Neuronal stem cell (in vitro differentiated cells): ENCODE measurements around the gene TSHZ1.
"Not testable (repeated sequence)": the region's sequence is repeated elsewhere in the genome, so short reads cannot be mapped to it uniquely, and the experiment has no call there.

Source experiments
- DNase-seq: peaks from one replicate; pipeline ENCODE4 v3.0.0-alpha.2; 2013; ENCODE audit warnings: low spot score
- H2AFZ ChIP-seq: one replicate; pipeline ENCODE4 v1.6.1; 2013; ENCODE audit warnings: mild to moderate bottlenecking, low read length, inconsistent platforms
- H2AK5ac ChIP-seq: 2 replicates; pipeline ENCODE4 v1.6.1; 2013; ENCODE audit warnings: low read depth, mild to moderate bottlenecking, inconsistent platforms, low read length, moderate library complexity, mixed read lengths
- H2BK120ac ChIP-seq: 2 replicates; pipeline ENCODE4 v1.6.1; 2013; ENCODE audit warnings: low read depth, mild to moderate bottlenecking, inconsistent platforms, low read length, moderate library complexity, mixed read lengths
- H2BK12ac ChIP-seq: one replicate; pipeline ENCODE4 v1.6.1; 2013; ENCODE audit warnings: low read length, inconsistent platforms
- H2BK15ac ChIP-seq: 2 replicates; pipeline ENCODE4 v1.6.1; 2013; ENCODE audit warnings: mild to moderate bottlenecking, low read length, inconsistent platforms, mixed read lengths
- H2BK5ac ChIP-seq: one replicate; pipeline ENCODE4 v1.6.1; 2013; ENCODE audit warnings: inconsistent platforms, mild to moderate bottlenecking, low read length, moderate library complexity
- H3K14ac ChIP-seq: one replicate; pipeline ENCODE4 v1.6.1; 2013; ENCODE audit warnings: low read length, inconsistent platforms
- H3K18ac ChIP-seq: 2 replicates; pipeline ENCODE4 v1.6.1; 2013; ENCODE audit warnings: low read length, inconsistent platforms
- H3K23ac ChIP-seq: 2 replicates; pipeline ENCODE4 v1.6.1; 2013; ENCODE audit warnings: low read depth, mild to moderate bottlenecking, mixed read lengths, low read length, inconsistent platforms; ENCODE audit not compliant: poor library complexity
- H3K27ac ChIP-seq: replicated peaks from 3 replicates; pipeline ENCODE4 v1.5.1; 2013; ENCODE audit warnings: low read length, inconsistent platforms
- H3K27me3 ChIP-seq, 3 experiments: 2 replicates each; pipeline ENCODE4 v1.6.1; 2013; ENCODE audit warnings: low read length in 3 of 3, mild to moderate bottlenecking in 2 of 3, inconsistent platforms in 1 of 3, low read depth in 1 of 3, mixed read lengths in 1 of 3, moderate library complexity in 1 of 3; ENCODE audit not compliant: control insufficient read depth in 3 of 3, insufficient read depth in 3 of 3
- H3K36me3 ChIP-seq, 2 donors: replicated peaks in 1 of 2; 2 replicates each; pipeline ENCODE4 v1.6.1; 2013; ENCODE audit warnings: low read length in 2 of 2; ENCODE audit not compliant: control insufficient read depth in 2 of 2, insufficient read depth in 2 of 2
- H3K4ac ChIP-seq: 2 replicates; pipeline ENCODE4 v1.6.1; 2013; ENCODE audit warnings: inconsistent platforms, mild to moderate bottlenecking, low read length, moderate library complexity
- H3K4me1 ChIP-seq, 2 donors: 1 replicate in 1 of 2; 2 replicates in 1 of 2; pipeline ENCODE4 v1.6.1; 2013; ENCODE audit warnings: low read length in 2 of 2, low read depth in 1 of 2; ENCODE audit not compliant: control insufficient read depth in 2 of 2, insufficient read depth in 1 of 2
- H3K4me2 ChIP-seq: one replicate; pipeline ENCODE4 v1.6.1; 2013; ENCODE audit warnings: mild to moderate bottlenecking, low read length, inconsistent platforms; ENCODE audit not compliant: insufficient read depth, poor library complexity, severe bottlenecking
- H3K4me3 ChIP-seq, 2 donors: 2 replicates each; pipeline ENCODE4 v1.5.1; 2013; ENCODE audit warnings: low read length in 2 of 2, mild to moderate bottlenecking in 2 of 2, inconsistent platforms in 1 of 2, moderate library complexity in 1 of 2
- H3K79me1 ChIP-seq: one replicate; pipeline ENCODE4 v1.6.1; 2013; ENCODE audit warnings: low read depth, mild to moderate bottlenecking, inconsistent platforms, low read length, moderate library complexity
- H3K9ac ChIP-seq: one replicate; pipeline ENCODE4 v1.6.1; 2013; ENCODE audit warnings: mild to moderate bottlenecking, low read depth, low read length, inconsistent platforms; ENCODE audit not compliant: poor library complexity
- H3K9me3 ChIP-seq, 2 donors: replicated peaks in 1 of 2; 2 replicates each; pipeline versions ENCODE3 to v1.6.1; 2013; ENCODE audit warnings: low read length in 2 of 2, mild to moderate bottlenecking in 2 of 2, inconsistent platforms in 1 of 2, low read depth in 1 of 2, mixed read lengths in 1 of 2, moderate library complexity in 1 of 2; ENCODE audit not compliant: control insufficient read depth in 2 of 2, insufficient read depth in 1 of 2
- H4K8ac ChIP-seq: one replicate; pipeline ENCODE4 v1.6.1; 2013; ENCODE audit warnings: low read depth, mild to moderate bottlenecking, inconsistent platforms, low read length, moderate library complexity
- H4K91ac ChIP-seq: one replicate; pipeline ENCODE4 v1.6.1; 2013; ENCODE audit warnings: low read length, low read depth, mild to moderate bottlenecking, inconsistent platforms; ENCODE audit not compliant: poor library complexity
- WGBS, 2 donors: extraction: QIAGEN DNeasy Blood & Tissue Kit; methylation state at CpG; one replicate each; pipeline ENCODE4 v1.1.7; 2013; ENCODE audit warnings: missing lambda C conversion rate in 2 of 2, mixed read lengths in 1 of 2; ENCODE audit not compliant: insufficient read length in 2 of 2, insufficient replicate concordance in 1 of 2; ENCODE audit errors: extremely low coverage in 2 of 2; 5-methylcytosine and 5-hydroxymethylcytosine counted together

TSHZ1 gene

DNA sequence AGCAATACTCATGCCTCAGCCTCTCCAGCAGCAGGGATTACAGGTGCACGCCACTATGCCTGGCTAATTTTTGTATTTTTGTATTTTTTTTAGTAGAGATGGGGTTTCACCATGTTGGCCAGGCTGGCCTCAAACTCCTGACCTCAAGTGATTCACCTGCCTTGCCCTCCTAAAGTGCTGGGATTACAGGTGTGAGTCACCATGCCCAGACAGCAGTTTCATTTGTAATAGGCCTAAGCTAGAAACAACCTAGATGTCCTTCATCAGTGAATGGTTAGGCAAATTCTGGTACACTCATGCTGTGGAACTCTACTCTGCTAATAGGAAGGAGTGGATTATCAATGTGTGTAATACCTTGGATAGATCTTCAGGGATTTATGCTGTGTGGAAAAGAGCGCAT, 119.2 kb downstream of the TSHZ1 start:
- not testable (repeated sequence) for H3K14ac ChIP-seq, H3K4me2 ChIP-seq, H3K4me1 ChIP-seq, H3K27me3 ChIP-seq, H2BK5ac ChIP-seq, H3K18ac ChIP-seq, H2BK120ac ChIP-seq, H3K4me3 ChIP-seq, H3K79me1 ChIP-seq, H2AK5ac ChIP-seq, H2BK15ac ChIP-seq, H3K9me3 ChIP-seq, DNase-seq, H4K91ac ChIP-seq, H3K4ac ChIP-seq, H3K36me3 ChIP-seq, H4K8ac ChIP-seq, H3K9ac ChIP-seq, H3K27ac ChIP-seq, H2BK12ac ChIP-seq, H2AFZ ChIP-seq, H3K23ac ChIP-seq
- WGBS, 2 donors, result no CpG with 5 or more reads among the region's 2 CpGs

DNA sequence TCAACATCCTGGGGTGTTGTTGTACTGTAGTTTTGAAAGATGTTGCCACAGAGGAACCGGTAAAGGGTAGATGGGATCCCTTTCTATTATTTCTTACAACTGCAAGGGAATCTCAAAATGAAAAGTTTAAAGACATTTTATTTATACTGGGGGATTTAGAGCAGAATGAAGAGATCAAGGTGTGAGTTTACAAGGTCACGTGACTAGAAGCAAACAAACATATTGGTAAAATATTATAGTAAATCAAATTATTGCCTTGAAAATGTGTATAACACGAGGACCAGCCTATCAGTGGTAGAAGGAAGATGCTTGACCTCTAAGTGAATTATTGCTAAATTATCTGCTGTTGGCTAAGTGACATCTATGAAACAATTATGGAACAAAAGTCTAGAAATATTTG, 119.7 kb downstream of the TSHZ1 start:
- H2BK5ac ChIP-seq, result no peak overlapping the region
- no peak overlapping the region for H2BK12ac ChIP-seq
- H3K9me3 ChIP-seq, result peaks cover 0 to 3% of the 10 kb centered on the region in 2 donors
- DNase-seq, result no peak
- no peak overlapping the region for H4K91ac ChIP-seq
- no peak overlapping the region for H2BK15ac ChIP-seq
- no peak overlapping the region for H3K18ac ChIP-seq
- H3K4me1 ChIP-seq, result peaks cover 0 to under 1% of the 10 kb centered on the region in 2 donors
- no peak overlapping the region for H3K4ac ChIP-seq
- no peak overlapping the region for H3K4me2 ChIP-seq
- WGBS, 2 donors, result no CpG with 5 or more reads among the region's 3 CpGs
- H3K23ac ChIP-seq, result no peak overlapping the region
- H3K36me3 ChIP-seq, result peaks cover 0 to under 1% of the 10 kb centered on the region in 2 donors
- H3K14ac ChIP-seq, result no peak overlapping the region
- no peak overlapping the region for H2AK5ac ChIP-seq
- H3K79me1 ChIP-seq, result peaks cover under 1% of the 10 kb centered on the region
- H4K8ac ChIP-seq, result no peak overlapping the region
- H3K27ac ChIP-seq, result no peak overlapping the region
- peaks cover 0 to under 1% (median 0%) of the 10 kb centered on the region in 3 experiments for H3K27me3 ChIP-seq
- no peak overlapping the region for H2AFZ ChIP-seq
- H3K4me3 ChIP-seq, result no peak overlapping the region
- no peak overlapping the region for H3K9ac ChIP-seq
- no peak overlapping the region for H2BK120ac ChIP-seq

GRCh38 chr18:75334869-75335268, 124.3 kb downstream of the TSHZ1 start:
- no peak overlapping the region for H4K91ac ChIP-seq
- H3K18ac ChIP-seq, result no peak overlapping the region
- H2BK15ac ChIP-seq, result no peak overlapping the region
- no peak overlapping the region for H3K14ac ChIP-seq
- peaks cover 0 to 40% (median 2%) of the 10 kb centered on the region in 3 experiments for H3K27me3 ChIP-seq
- H3K27ac ChIP-seq, result no peak overlapping the region
- H3K36me3 ChIP-seq, result peaks cover 0 to 2% of the 10 kb centered on the region in 2 donors
- H2AK5ac ChIP-seq, result no peak overlapping the region
- DNase-seq, result no peak
- H3K4ac ChIP-seq, result no peak overlapping the region
- no peak overlapping the region for H3K23ac ChIP-seq
- H4K8ac ChIP-seq, result no peak overlapping the region
- no peak overlapping the region for H2BK12ac ChIP-seq
- H2BK120ac ChIP-seq, result no peak overlapping the region
- H3K4me2 ChIP-seq, result no peak overlapping the region
- H3K9ac ChIP-seq, result no peak overlapping the region
- no CpG with 5 or more reads among the region's 5 CpGs for WGBS, 2 donors
- H3K4me3 ChIP-seq, result no peak overlapping the region
- peaks cover 0 to 3% of the 10 kb centered on the region in 2 donors for H3K4me1 ChIP-seq
- peaks cover 2% of the 10 kb centered on the region for H3K79me1 ChIP-seq
- H2BK5ac ChIP-seq, result no peak overlapping the region
- no peak overlapping the region for H2AFZ ChIP-seq
- H3K9me3 ChIP-seq, result no peaks in the 10 kb centered on the region

- Histone ChIP-seq H3K9ac (peak overlapping the region; percentile 24), H3K9me3 (no peaks in the 10 kb centered on the region), H3K27me3 (peaks cover 0 to 47% (median 2%) of the 10 kb centered on the region in 3 experiments), H3K4me2 (no peak overlapping the region), H3K36me3 (peaks cover 0 to 2% of the 10 kb centered on the region in 2 donors), H4K91ac (no peak overlapping the region), H3K4me3 (peak overlapping the region in 1 of 2 donors; percentile 60), H2AFZ (no peak overlapping the region), H2BK15ac (no peak overlapping the region), H2BK120ac (no peak overlapping the region), H2BK12ac (peak overlapping the region; percentile 33), H3K18ac (no peak overlapping the region), H3K79me1 (peaks cover 2% of the 10 kb centered on the region), H2AK5ac (no peak overlapping the region), H3K27ac (no peak overlapping the region), H2BK5ac (no peak overlapping the region), H3K4ac (no peak overlapping the region), H4K8ac (no peak overlapping the region), H3K14ac (no peak overlapping the region), H3K23ac (peak overlapping the region; percentile 81), H3K4me1 (peaks cover 0 to 3% of the 10 kb centered on the region in 2 donors)
- no peak for DNase-seq
- WGBS, 2 donors, result no CpG with 5 or more reads among the region's 6 CpGs
Measured at GRCh38 chr18:75335511-75335910, 124.9 kb downstream of the TSHZ1 start.
